ENCODE data around the gene ACBD4.

ACBD4 gene

DNA sequence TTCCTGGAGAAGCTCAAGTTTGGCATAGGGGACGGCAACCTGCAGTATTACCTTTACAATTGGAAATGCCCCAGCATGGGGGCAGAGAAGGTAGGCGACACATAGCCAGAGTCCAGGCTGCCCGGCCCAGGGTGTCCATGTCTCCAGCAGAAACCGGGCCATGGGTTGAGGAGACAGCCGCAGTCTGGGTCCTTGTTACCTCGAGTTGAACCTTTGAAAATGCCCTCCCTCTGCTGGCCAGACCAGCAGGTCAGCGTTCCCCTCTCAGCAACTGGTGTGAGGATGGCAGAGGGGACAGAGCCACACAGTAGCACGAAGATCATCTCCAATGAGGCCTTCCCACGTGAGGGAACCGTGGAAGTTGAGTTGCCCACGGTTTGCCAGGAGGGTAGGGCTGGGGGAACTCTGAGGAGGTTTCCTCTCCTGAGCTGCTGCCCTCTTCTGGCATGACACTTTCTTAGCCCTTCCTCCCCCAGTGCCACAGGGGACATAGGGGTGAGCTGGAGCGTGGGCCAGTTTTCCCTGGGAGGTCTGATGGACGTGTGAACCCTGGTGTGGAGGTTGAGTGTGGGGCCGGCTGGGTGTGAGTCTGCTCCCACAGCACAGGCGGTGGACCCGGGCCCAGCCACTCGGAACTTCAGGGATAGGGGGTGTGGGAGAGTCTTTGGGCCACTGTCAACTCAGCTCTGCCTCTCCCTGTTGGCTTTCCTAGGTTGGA lies 30.4 kb upstream of the ACBD4 start:
- no peak for DNase-seq

DNA sequence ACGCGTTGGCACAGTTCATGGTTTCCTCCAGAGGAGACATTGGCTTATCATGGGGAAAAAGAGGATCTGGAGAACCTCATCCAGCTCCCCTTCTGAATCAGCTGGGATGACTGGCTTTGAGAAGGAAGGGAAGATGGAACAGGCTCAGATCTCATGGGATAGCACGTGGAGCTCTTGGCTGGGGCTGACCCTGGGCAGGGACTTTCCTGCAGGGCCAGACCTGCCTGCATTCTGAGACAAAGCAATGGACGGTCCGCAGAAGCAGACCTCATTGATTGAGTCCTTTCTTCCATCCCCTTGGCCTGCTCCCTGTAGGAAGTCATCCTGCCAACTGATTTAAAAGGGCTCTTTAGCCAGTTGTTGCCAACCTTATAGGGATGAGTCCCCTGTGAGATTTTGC lies 29.4 kb upstream of the ACBD4 start:
- DNase-seq, result no peak

DNA sequence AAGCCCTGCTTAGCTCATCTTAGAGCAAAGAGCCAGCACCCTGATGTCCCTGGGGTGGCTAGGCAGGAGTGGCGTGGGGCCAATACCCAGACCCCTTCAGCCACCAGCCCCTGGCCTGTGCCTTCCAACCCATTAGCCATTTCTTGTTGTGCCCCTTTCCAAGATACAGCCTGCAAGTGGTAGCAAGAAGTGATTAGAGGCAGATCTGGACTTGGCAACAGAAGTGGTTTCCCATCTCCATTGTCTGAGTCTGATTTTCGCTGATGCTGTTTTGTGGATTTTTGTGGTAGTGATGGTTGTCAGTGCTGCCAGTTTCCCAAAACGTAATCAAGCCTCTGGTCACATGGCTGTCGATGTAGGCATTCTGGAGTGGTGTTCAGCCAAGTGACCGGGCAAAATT lies 28.9 kb upstream of the ACBD4 start:
- no peak for DNase-seq

DNA sequence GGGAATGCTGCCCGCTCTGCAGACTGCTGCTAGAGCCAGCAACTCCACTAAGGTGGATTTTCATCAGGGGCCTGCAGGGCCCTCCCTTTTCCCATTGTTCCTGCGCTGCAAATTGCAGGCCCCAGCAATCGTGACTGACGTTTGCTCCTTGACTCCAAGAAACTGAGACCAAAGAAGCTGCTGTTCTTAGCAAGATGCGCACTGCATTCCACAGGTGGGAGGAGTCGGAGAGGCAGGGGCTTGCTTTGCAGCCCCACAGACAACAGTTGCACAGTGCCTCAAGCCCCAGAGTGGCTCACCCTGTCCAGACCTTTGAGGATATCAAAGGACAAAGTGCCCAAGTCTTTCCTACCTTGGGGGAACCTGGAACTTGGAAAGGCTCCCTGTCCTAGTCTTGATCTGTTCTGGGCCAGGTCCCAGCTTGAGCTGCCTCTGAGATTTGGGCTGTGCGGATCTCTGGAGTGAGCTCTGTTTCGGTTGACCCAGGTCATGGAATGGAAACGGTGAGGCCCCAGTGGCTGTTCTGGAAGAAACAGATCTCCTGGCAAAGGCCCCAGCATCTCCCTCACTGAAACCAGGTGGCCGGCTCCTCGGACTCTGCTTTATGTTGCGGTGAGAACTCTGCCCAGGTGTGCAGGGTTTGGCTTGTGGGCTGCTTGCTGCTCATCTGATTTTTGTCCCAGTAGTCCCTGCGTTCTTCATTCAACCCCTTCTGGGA lies 28.0 kb upstream of the ACBD4 start:
- DNase-seq, result no peak

DNA sequence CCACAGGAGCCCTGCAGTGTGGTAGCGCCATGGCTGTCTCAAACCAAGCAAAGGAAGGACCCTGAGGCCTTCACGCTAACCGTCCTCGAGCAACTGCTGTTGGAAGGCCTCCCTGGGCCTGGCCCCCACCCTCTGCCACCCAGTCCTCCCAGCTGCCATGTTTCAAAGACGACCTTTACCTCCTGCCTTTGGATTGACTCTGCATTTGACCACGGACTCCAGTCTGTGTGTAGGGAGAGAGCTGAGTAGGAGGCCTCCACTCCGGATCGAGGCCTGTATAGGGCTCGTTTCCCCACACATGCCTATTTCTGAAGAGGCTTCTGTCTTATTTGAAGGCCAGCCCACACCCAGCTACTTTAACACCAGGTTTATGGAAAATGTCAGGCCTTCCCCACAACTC lies 27.4 kb upstream of the ACBD4 start:
- DNase-seq, result no peak

DNA sequence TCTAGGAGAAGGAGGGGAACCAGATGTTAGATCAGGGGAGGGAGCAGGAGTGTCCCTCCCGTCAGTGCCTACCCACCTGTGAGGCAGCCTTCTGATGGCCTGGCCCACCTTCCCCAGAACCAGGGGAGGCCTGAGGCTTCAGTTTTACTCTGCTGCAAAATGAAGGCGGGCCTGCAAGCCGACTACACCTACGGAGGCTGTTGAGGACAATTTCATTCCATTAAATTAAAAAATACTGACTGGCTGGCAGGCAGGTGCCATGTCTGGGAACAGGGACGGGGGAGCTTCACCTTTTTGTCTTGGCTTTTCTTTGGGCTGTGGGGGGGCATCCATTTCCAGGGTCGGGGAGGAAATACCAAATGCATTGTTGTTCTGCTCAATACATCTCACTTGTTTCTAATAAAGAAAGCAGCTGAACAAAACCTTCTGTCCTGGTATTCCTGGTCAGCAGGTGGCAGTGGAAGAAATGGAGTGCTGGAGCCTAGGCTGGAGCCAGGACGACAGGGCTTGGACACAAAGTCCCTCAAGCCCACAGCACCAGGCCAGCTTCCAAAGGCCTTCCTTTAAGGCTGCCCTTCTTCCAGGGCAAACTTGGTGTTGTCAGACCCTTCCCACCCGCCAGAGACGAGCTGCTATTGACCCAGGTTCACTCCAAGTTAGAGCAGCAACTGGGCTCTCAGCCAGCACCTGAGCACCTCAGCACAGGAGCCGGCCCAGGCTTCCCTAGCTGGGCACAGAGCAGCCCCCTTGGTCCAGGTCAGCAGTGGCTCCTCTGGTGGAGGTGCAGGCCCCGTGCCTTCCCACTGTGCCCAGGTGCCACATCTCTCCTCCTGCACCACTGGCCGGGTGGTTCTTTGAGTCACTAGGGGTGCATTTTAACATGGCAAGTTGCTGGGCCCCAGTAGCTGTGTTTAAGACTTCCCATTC lies 26.6 kb upstream of the ACBD4 start:
- DNase-seq, result no peak

DNA sequence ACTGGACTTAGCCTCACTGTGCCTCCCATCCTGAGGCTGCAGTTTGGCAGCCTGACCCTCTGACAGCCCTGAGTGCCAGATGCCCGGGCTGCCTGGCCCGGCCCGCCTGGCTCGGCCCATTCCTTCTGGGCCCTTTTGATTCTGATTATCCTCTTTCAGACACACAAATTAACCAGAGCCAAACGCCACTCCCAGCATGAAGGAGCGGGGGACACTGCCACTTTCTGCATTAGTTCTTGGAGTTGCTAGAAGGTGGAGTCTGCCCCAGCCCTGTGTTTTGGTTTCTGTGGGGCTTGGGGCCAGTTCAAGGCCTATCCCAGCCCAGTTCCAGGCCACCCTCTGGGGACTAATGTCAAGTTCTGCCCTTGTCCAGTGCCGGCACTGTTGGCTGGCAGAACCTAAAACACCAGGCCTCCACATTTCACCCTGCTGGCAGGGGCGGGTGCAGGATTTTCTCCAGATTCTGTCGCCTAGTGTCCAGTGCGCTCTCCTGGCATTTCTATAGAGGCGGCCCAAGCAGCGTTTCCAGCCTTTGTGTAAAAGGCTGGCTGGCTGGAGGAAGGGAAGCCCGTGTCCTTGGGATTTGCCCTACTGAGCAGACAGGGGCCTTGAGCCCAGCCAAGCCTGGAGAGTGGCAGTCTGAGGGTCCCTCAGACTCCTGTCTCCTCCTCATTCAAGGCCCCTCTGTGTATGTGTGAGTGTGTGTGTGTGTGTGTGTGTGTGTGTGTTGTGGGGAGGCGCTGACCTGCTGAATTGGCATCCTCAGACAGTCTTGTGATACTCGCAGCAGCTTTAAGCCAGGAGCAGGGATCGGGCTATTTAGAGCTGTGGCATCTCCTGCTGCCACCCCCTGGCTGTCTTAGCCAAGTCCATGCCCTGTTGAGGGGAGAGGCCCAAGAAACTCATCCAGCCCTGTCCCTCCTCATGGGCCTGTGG lies 24.5 kb upstream of the ACBD4 start:
- no peak for DNase-seq

DNA sequence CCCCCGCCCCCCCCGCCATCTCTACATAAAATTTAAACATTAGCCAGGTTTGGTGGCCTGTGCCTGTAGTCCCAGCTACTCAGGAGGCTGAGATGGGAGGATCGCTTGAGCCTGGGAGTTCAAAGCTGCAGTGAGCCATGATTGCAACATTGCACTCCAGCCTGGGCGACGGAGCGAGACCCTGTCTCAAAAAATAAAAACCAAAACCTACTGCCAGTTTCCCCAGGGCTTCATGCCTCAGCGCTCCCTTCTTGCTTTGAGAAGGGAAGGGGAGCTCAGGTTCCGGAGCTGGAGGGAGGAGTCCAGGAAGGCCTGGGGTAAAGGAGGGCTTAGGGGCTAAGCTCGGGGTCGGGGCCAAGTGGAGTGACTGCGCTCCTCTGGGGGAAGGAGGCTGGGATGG lies 23.6 kb upstream of the ACBD4 start:
- DNase-seq, result no peak

DNA sequence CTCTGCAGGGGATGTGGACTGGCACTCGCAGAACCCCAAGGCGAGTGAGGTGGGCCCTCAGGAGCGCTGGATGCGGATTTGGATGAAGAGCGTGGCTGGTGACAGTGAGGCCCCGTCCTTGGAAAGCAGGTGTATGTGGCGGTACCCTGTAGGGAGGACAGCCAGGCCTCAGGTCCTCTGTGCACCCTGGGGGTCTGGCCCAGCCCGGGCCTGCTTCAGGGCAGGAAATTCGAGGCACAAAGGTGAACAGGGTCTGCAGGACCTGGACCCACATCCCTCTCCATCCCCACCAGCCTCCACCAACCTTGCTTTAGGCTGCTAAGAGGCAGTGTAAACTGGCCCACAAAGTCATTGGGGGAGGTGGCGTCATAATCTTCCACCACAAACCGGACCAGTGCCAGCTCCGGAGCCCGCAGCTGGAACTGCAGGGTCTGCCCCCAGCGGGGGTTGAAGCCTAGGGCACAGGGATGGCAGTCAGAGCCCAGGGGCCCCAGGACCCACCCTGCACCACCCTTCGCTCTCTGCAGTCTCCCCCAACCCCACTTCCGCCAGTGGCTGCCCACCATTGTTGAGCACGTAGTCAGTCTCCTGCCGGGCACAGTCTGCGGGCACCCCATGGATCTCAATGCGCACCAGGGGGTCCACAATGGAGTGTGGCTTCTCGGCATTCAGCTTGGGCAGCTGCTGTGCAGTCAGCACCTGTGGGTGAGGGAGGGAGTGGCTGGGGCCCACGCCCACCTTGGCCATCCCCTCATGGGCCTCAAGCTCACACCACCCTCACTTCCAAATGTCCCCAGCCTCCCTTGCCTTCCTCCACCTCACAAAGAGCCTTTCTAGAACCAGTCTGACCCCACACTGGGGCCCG lies 22.7 kb upstream of the ACBD4 start:
- DNase-seq, result no peak

DNA sequence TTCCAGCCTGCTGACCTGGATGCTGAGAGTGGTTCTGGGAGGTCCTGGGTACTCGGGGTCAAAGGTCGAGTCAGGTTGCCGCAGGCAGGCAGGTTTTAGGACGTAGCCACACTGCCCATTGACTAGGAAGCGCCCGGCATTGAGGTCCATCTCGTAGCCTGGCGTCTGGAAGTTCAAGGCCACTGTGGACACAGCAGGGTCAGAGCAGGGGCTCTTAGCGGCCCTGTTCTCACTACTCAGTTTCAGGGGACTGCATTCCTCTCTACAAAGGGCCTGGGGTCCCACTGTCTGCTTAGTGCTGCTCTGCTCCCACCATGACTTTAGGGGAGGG lies 22.1 kb upstream of the ACBD4 start:
- DNase-seq, result no peak

DNA sequence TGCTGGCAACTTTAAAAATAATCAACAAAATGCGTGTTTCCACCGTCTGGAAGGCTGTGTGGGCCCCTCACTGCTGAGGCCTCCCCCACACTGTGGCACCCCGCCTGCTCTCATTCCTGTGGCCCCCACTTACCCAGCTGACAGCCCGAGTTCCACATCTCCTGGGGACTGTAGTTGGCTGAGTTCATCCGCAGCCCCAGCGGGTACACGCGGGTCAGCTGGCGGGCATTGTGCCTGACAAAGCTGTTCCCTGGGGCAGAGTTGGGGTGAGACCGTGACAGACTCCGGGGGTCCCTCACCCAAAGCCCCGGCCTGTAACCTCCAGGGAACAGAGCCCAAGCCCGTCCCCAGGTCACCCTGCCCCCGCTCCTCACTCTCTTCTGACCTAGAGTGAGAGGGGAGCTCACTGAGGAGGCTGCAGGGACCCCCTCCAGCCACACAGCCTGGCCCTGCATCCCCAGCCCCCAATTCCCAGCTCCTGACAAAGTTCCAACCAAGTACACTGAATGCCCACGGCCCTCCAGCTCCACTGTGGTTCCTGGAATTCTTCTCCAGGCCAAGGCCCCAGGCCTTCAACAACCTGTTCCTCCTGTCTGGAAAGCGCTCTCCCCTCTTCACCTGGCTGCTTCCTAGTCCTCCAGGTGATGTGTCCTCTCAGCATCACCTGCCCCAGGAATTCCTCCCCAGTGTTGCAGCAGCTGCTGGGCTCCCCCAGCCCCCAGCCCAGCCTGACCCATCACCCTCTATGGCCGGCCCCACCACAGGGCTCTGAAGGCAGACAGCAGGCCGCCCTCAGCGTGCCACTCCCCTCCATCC lies 21.2 kb upstream of the ACBD4 start:
- no peak for DNase-seq

DNA sequence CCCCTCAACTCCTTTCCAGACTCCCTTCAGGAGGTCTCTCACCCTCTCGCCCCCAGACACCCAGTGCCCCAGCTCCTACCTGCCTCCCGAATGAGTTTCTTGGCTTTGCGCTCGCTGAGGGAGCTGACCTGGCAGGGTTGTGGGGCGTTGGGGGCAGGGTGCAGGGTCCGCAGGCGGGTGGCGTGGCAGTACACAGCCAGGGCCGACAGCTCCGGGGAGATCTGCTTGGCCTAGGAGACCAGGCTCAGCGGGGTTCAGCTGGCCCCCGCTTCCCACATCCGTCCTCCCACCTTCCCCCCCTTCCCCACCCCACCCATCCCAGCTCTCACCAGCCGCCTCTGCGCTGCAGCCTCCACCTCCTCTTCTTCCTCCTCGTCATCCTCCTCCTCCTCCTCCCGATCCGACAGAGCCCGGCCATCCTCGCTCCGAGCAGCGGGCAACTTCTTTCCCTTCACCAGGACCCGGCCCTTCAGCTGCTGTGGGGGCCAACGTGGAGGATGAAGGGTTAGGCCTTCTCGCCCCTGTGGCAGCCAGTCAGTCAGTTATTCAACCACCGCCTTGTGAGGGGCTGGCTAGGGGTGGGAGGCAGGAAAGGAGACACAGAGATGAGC lies 20.4 kb upstream of the ACBD4 start:
- DNase-seq, result no peak

DNA sequence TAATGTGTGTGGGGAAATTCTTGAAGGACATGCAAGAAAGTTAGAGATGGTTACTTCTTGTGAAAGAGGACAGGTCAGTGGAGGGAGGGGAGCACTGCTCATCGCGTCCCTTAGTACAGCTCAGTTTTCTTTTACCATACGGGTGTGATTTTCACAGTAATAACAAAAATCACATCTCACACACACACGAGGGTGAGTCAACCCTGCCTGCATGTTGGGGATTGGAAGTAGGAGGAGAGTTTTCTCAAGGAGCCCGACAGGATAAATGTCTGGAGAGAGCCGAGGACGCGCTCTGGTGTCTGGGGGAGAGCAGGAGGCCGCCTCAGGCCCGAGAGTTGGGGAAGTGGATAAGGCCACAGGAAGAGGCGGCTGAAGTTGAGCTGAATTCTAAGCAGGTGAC lies 19.6 kb upstream of the ACBD4 start:
- no peak for DNase-seq

DNA sequence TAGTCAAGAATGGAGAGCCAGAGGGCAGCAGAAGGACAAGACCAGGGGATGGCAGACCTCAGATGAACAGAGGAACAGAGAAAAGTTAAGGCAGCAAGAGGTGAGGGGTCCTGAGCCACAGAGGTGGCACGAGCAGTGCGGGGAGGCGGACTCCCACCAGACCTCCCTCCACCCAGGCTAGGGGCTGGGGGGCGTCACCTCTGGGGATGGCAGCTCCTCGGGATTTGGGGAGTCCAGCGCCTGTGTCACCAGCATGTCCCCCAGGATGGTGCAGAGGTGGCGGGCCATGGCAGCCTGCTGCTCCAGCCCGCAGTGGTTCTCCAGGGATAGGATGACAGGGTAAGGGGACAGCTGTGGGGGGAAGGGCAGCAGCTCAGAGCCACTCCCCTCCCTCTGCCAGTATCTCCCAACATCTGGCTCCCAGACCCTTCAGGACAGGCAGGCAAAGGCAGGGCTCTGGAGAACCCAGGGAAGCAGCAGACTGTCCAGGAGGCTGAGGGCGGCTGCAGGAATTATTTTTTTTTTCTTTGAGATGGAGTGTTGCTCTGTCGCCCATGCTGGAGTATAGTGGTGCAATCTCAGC lies 19.0 kb upstream of the ACBD4 start:
- no peak for DNase-seq

DNA sequence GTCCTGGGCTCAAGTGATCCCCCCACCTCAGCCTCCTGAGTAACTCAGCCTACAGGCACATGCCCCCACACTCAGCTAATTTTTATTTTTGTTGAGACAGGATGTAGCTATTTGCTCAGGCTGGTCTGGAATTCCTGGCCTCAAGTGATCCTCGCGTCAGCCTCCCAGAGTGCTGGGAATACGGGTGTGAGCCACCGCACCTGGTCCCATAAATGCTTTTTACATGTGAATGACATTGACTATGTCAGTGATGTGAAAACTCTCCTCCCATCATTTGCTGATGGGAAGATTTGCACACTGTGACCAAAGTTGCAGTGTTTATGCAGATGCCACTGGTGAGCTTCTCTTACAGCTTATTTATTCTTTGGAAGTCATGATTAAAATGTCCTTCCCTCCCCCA lies 18.2 kb upstream of the ACBD4 start:
- no peak for DNase-seq

DNA sequence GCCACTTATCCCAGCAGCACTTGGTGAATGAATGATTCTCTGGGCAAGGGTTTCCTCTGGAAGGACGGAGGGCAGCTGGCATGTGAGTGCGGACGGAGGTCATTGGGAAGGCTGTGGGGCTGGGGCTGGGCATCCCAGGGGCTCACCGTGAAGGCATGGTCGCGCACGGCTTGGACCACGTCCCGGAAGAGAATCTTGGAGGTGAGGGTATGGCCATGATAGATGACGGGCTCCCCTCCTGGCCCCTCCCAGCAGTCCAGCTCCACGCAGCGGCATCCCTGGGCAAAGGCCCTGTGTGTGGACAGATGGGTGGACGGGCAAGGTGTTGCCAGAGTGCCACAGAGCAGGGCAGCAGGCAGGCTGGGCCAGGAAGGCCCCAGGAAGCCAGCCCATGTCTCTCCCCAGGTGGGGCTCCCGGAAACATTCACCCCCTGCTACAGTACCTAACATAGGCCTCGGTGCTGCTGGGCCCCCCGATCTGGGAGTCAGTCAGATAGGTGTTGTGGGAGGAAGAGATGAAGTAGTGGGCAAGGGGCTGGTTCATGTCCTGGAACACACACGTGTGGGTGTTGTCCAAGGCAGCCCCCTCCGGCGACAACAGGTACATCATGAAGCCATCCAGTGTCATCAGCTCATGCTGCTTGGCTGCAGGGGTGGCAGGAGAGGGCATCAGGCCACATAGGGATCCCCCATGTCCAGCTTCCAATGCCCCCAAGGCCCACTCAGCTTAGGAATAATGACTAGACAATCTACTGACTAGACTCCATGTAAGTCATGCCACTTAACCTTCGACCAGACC lies 17.4 kb upstream of the ACBD4 start:
- no peak for DNase-seq

DNA sequence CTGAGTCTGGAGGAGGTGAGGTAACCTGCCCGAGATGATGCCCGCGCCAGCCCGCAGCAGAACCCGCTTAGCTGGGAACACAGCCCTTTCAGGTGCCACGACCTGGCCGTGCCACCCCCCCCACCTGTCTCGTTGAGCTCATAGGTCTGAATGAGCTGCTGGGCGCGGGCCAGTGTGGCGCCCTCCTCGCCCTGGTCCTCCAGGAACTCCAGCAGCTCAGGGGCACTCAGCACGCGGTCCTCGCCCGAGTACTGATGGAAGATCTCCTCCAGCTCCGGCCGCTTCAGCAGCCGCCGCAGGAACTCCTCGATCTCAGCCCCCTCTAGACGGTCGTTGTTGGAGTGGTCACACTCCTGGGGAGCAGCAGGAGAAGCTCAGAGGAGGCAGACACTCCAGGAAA lies 16.8 kb upstream of the ACBD4 start:
- no peak for DNase-seq

DNA sequence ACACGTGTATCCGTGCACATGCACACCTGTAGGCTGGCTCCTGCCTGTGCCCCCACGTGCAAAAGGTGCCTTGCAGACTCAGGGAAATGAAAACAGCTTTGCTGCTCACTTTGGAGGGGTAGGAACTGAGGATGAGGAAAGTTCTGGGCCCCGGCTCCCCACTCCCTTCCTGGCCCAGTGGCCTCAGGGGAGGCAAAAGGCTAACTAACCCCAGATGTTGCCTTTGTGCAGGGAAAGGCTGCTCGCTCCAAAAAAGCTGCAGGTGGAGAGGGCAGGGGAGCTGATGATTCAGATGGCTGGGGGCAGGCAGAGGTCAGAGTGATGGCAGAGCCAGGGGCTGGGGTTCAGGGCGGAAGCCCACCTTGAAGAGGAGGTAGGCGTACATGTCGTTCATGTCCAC lies 15.5 kb upstream of the ACBD4 start:
- no peak for DNase-seq

DNA sequence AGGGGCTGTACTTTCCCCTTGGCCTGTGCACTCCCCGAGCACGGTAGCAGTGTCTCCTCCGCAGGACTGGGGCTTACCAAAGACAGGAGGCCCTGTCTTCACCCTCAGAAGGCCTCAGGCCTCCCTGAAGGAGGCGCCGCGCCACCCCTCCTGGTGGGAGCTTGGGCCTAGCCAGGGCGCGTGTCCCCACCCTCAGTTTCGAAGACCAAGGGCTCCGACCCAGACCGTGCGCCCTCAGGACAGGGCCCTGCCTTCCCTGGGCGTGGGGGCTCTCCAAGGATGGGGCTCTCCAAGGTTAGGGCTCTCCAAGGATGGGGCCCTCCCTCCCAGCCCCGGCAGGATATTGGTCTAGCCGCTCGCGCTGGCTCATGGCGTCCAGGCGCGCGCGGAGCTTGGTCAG lies 14.9 kb upstream of the ACBD4 start:
- DNase-seq, result no peak

Data from NCI-H446 treated with DMSO at 0.1 percent for 48 hours (cell line).